Spinal cord (tissue), 10 donors: ENCODE measurements around the gene REG3G. TPM values are rescaled to one million over a fixed set of nuclear protein-coding genes. Genes with fewer than 3 reads are reported as not detected.
A peak's percentile ranks its signal among the peaks of the same experiment; 100 is the strongest.

ENCODE experiments used
- DNase-seq, 6 donors: peaks; one replicate each; pipeline versions ENCODE4 v3.0.0 to v3.0.0-alpha.2; 2013 to 2015; ENCODE audit warnings: low spot score in 6 of 6, low read depth in 4 of 6
- H3K27ac ChIP-seq: one replicate; pipeline ENCODE4 v1.5.1; 2013; ENCODE audit warnings: low read depth, low read length, control low read depth
- H3K27me3 ChIP-seq: one replicate; pipeline ENCODE4 v1.6.1; 2013; ENCODE audit warnings: low read length; ENCODE audit not compliant: control insufficient read depth, insufficient read depth
- H3K36me3 ChIP-seq: one replicate; pipeline ENCODE4 v1.6.1; 2013; ENCODE audit warnings: low read length; ENCODE audit not compliant: control insufficient read depth, insufficient read depth
- H3K4me1 ChIP-seq: one replicate; pipeline ENCODE4 v1.6.1; 2013; ENCODE audit warnings: low read length; ENCODE audit not compliant: control insufficient read depth, insufficient read depth
- H3K4me3 ChIP-seq: one replicate; pipeline ENCODE4 v1.5.1; 2013; ENCODE audit warnings: low read depth, low read length, control low read depth
- H3K9me3 ChIP-seq: one replicate; pipeline ENCODE4 v1.6.1; 2013; ENCODE audit warnings: low read length; ENCODE audit not compliant: control insufficient read depth, insufficient read depth
- WGBS: methylation state at CpG from one replicate; pipeline ENCODE4 v1.1.5; 2013; ENCODE audit warnings: missing lambda C conversion rate; ENCODE audit not compliant: insufficient coverage; 5-methylcytosine and 5-hydroxymethylcytosine counted together
- polyA plus RNA-seq, 2 donors: library from polyadenylated mRNA; unstranded; fragments of 120-200 nt; gene quantifications; one replicate each; pipeline ENCODE4 v1.2.1, GENCODE V29; 2013; ENCODE audit not compliant: insufficient read length in 2 of 2
- total RNA-seq, 2 donors: library from RNA; depleted of rRNA in 1 of 2; stranded (reverse); fragments of 120-200 nt in 1 of 2; fragments of >200 nt in 1 of 2; gene quantifications; one replicate each; pipeline versions ENCODE4 v1.2.3 to v1.2.4, GENCODE V29; 2013 to 2014
- donor health status: healthy.

The REG3G gene
- total and polyA plus RNA-seq, 4 donors = 0.50 TPM; not detected in 3

GRCh38 chr2:78989051-78989450, 36.5 kb upstream of the REG3G start:
- no peak overlapping the region for H3K27ac ChIP-seq
- H3K27me3 ChIP-seq = peaks cover 19% of the 10 kb centered on the region
- H3K4me1 ChIP-seq = peaks cover 17% of the 10 kb centered on the region
- 81% methylated on average over 2 of the region's 2 CpGs for WGBS
- H3K4me3 ChIP-seq = no peak overlapping the region
- H3K36me3 ChIP-seq = no peaks in the 10 kb centered on the region
- no peak for DNase-seq
- no peaks in the 10 kb centered on the region for H3K9me3 ChIP-seq

- DNase-seq = peak in 3 of 6 donors; percentile 37 to 87 (median 76)
Observed at GRCh38 chr2:78992451-78992806, 33.1 kb upstream of the REG3G start.

GRCh38 chr2:78992807-78993517, 32.5 kb upstream of the REG3G start:
- Histone ChIP-seq H3K9me3 (no peaks in the 10 kb centered on the region), H3K4me3 (peak overlapping the region; percentile 33), H3K27me3 (peaks cover 26% of the 10 kb centered on the region), H3K27ac (no peak overlapping the region), H3K4me1 (peaks cover 17% of the 10 kb centered on the region), H3K36me3 (no peaks in the 10 kb centered on the region)
- 1% methylated on average over 45 of the region's 45 CpGs for WGBS
- DNase-seq = peak in 1 of 6 donors; percentile 78

More at GRCh38 chr2:78992451-78992806, 33.1 kb upstream of the REG3G start:
- Histone ChIP-seq H3K9me3 (no peaks in the 10 kb centered on the region), H3K27me3 (peaks cover 26% of the 10 kb centered on the region), H3K36me3 (no peaks in the 10 kb centered on the region), H3K27ac (no peak overlapping the region), H3K4me1 (peaks cover 17% of the 10 kb centered on the region), H3K4me3 (peak overlapping the region; percentile 33)
- WGBS = 14% methylated on average over 11 of the region's 11 CpGs

GRCh38 chr2:78993518-78994148, 31.9 kb upstream of the REG3G start:
- Histone ChIP-seq H3K4me3 (peak overlapping the region; percentile 33), H3K4me1 (peaks cover 17% of the 10 kb centered on the region), H3K27me3 (peaks cover 26% of the 10 kb centered on the region), H3K27ac (no peak overlapping the region), H3K9me3 (no peaks in the 10 kb centered on the region), H3K36me3 (no peaks in the 10 kb centered on the region)
- WGBS = 24% methylated on average over 24 of the region's 25 CpGs
- no peak for DNase-seq

GRCh38 chr2:78994789-78995188, 30.7 kb upstream of the REG3G start:
- no peaks in the 10 kb centered on the region for H3K36me3 ChIP-seq
- peaks cover 17% of the 10 kb centered on the region for H3K4me1 ChIP-seq
- no peak overlapping the region for H3K4me3 ChIP-seq
- no peaks in the 10 kb centered on the region for H3K9me3 ChIP-seq
- 86% methylated on average over 1 of the region's 1 CpG for WGBS
- no peak for DNase-seq
- no peak overlapping the region for H3K27ac ChIP-seq
- H3K27me3 ChIP-seq = peaks cover 26% of the 10 kb centered on the region

- peak in 2 of 6 donors; percentile 69 to 86 for DNase-seq
- H3K4me3 ChIP-seq = no peak overlapping the region
- peaks cover 4% of the 10 kb centered on the region for H3K27me3 ChIP-seq
- no peak overlapping the region for H3K27ac ChIP-seq
- no peaks in the 10 kb centered on the region for H3K9me3 ChIP-seq
- H3K4me1 ChIP-seq = no peaks in the 10 kb centered on the region
- no peaks in the 10 kb centered on the region for H3K36me3 ChIP-seq
- WGBS = 83% methylated on average over 1 of the region's 3 CpGs
Observed at GRCh38 chr2:78999406-78999805, 26.1 kb upstream of the REG3G start.

GRCh38 chr2:79000008-79000576, 25.4 kb upstream of the REG3G start:
- no peaks in the 10 kb centered on the region for H3K9me3 ChIP-seq
- no peak overlapping the region for H3K4me3 ChIP-seq
- H3K36me3 ChIP-seq = no peaks in the 10 kb centered on the region
- DNase-seq = no peak
- H3K27me3 ChIP-seq = no peaks in the 10 kb centered on the region
- peaks cover under 1% of the 10 kb centered on the region for H3K4me1 ChIP-seq
- 72% methylated on average over 4 of the region's 4 CpGs for WGBS
- no peak overlapping the region for H3K27ac ChIP-seq

- Histone ChIP-seq H3K4me1 (peaks cover 2% of the 10 kb centered on the region), H3K27me3 (no peaks in the 10 kb centered on the region), H3K4me3 (no peak overlapping the region), H3K36me3 (no peaks in the 10 kb centered on the region), H3K9me3 (no peaks in the 10 kb centered on the region), H3K27ac (no peak overlapping the region)
- DNase-seq = no peak
- 100% methylated on average over 1 of the region's 1 CpG for WGBS
Observed at GRCh38 chr2:79001285-79001684, 24.2 kb upstream of the REG3G start.

GRCh38 chr2:79004680-79005079, 20.8 kb upstream of the REG3G start:
- Histone ChIP-seq H3K4me3 (no peak overlapping the region), H3K27ac (no peak overlapping the region), H3K4me1 (peaks cover 2% of the 10 kb centered on the region), H3K27me3 (no peaks in the 10 kb centered on the region), H3K36me3 (no peaks in the 10 kb centered on the region), H3K9me3 (no peaks in the 10 kb centered on the region)
- DNase-seq = peak in 2 of 6 donors; percentile 40 to 81
- no CpG with 5 or more reads among the region's 5 CpGs for WGBS
